HG02973 (cell line): Measurements from ENCODE around the gene GABRB1.

ENCODE experiments used
- ATAC-seq: cut with Tn5 transposase; IDR thresholded peaks from one replicate; pipeline ENCODE4 v1.9.1; 2021; ENCODE audit warnings: moderate library complexity; ENCODE audit not compliant: unreplicated experiment

GABRB1 gene

GRCh38 chr4:47045261-47045660 is 13.9 kb downstream of the GABRB1 start:
- ATAC-seq: no peak

- no peak for ATAC-seq
Observed at GRCh38 chr4:47049347-47049746, 18.0 kb downstream of the GABRB1 start.

GRCh38 chr4:47050761-47051725 is 19.7 kb downstream of the GABRB1 start:
- no peak for ATAC-seq

GRCh38 chr4:47053485-47053884 is 22.1 kb downstream of the GABRB1 start:
- ATAC-seq: no peak

- no peak for ATAC-seq
Observed at GRCh38 chr4:47054130-47054529, 22.8 kb downstream of the GABRB1 start.

GRCh38 chr4:47057991-47058390 is 26.6 kb downstream of the GABRB1 start:
- ATAC-seq: no peak

GRCh38 chr4:47060561-47060960 is 29.2 kb downstream of the GABRB1 start:
- ATAC-seq: no peak

- no peak for ATAC-seq
Observed at GRCh38 chr4:47061435-47061834, 30.1 kb downstream of the GABRB1 start.

GRCh38 chr4:47065051-47065481 is 33.7 kb downstream of the GABRB1 start:
- no peak for ATAC-seq

GRCh38 chr4:47068986-47069385 is 37.6 kb downstream of the GABRB1 start:
- no peak for ATAC-seq

- ATAC-seq: no peak
Observed at GRCh38 chr4:47071901-47072341, 40.6 kb downstream of the GABRB1 start.

GRCh38 chr4:47073647-47074046 is 42.3 kb downstream of the GABRB1 start:
- ATAC-seq: no peak

GRCh38 chr4:47074816-47075215 is 43.4 kb downstream of the GABRB1 start:
- no peak for ATAC-seq

- no peak for ATAC-seq
Observed at GRCh38 chr4:47075262-47075661, 43.9 kb downstream of the GABRB1 start.

GRCh38 chr4:47075919-47076318 is 44.6 kb downstream of the GABRB1 start:
- ATAC-seq: no peak

GRCh38 chr4:47084111-47084510 is 52.7 kb downstream of the GABRB1 start:
- no peak for ATAC-seq

- no peak for ATAC-seq
Observed at GRCh38 chr4:47084795-47085194, 53.4 kb downstream of the GABRB1 start.

- no peak for ATAC-seq
Observed at GRCh38 chr4:47088298-47088697, 56.9 kb downstream of the GABRB1 start.

GRCh38 chr4:47095884-47096283 is 64.5 kb downstream of the GABRB1 start:
- ATAC-seq: no peak

GRCh38 chr4:47101453-47101852 is 70.1 kb downstream of the GABRB1 start:
- no peak for ATAC-seq

GRCh38 chr4:47104986-47105385 is 73.6 kb downstream of the GABRB1 start:
- ATAC-seq: no peak

GRCh38 chr4:47106561-47106960 is 75.2 kb downstream of the GABRB1 start:
- ATAC-seq: no peak

- ATAC-seq: no peak
Observed at GRCh38 chr4:47109379-47109778, 78.0 kb downstream of the GABRB1 start.
